ENCODE results near the gene PDLIM4. TPM values are rescaled to one million over a fixed set of nuclear protein-coding genes. Genes with fewer than 3 reads are reported as not detected.
A peak's percentile ranks its signal among the peaks of the same experiment; 100 is the strongest.

The PDLIM4 gene
- total RNA-seq, 1 donor from 2014 or later, result 20.6 TPM

- no peak for DNase-seq
These were observed 52.2 kb downstream of the PDLIM4 start for GRCh38 chr5:132309679-132310078.

GRCh38 chr5:132310141-132310834 is 52.8 kb downstream of the PDLIM4 start:
- DNase-seq, result no peak

- DNase-seq, result no peak
These were observed 55.9 kb downstream of the PDLIM4 start for GRCh38 chr5:132313366-132313765.

- DNase-seq, result peak; percentile 40
These were observed 56.5 kb downstream of the PDLIM4 start for GRCh38 chr5:132313961-132314432.

- DNase-seq, result no peak
These were observed 58.1 kb downstream of the PDLIM4 start for GRCh38 chr5:132315529-132316067.

- no peak for DNase-seq
These were observed 62.5 kb downstream of the PDLIM4 start for GRCh38 chr5:132319975-132320374.

GRCh38 chr5:132321109-132321721 is 63.7 kb downstream of the PDLIM4 start:
- DNase-seq, result no peak

GRCh38 chr5:132322266-132322665 is 64.8 kb downstream of the PDLIM4 start:
- DNase-seq, result no peak

Other genes starting within 250 kb of the PDLIM4 start
- 3.7 TPM for gene ACSL6, start 246.0 kb upstream of the PDLIM4 start, total RNA-seq
- gene IL3, start 197.0 kb upstream of the PDLIM4 start, total RNA-seq, result not detected
- gene CSF2, start 183.9 kb upstream of the PDLIM4 start, total RNA-seq, result not detected
- 88.9 TPM for gene P4HA2, start 29.8 kb upstream of the PDLIM4 start, total RNA-seq
- gene SLC22A4, start 36.7 kb downstream of the PDLIM4 start, total RNA-seq, result 2.6 TPM
- 6.1 TPM for gene SLC22A5, start 112.0 kb downstream of the PDLIM4 start, total RNA-seq
- 11.0 TPM for gene IRF1, start 233.1 kb downstream of the PDLIM4 start, total RNA-seq

All from skin of body (tissue), 2 donors.